Spinal cord (tissue), 10 donors: ENCODE data around the gene IGF2R. TPM values are rescaled to one million over a fixed set of nuclear protein-coding genes. Genes with fewer than 3 reads are reported as not detected.
A peak's percentile ranks its signal among the peaks of the same experiment; 100 is the strongest.
"Not testable (repeated sequence)": the region's sequence is repeated elsewhere in the genome, so short reads cannot be mapped to it uniquely, and the experiment has no call there.

ENCODE experiments used
- DNase-seq, 6 donors: peaks; one replicate each; pipeline versions ENCODE4 v3.0.0 to v3.0.0-alpha.2; 2013 to 2015; ENCODE audit warnings: low spot score in 6 of 6, low read depth in 4 of 6
- H3K27ac ChIP-seq: one replicate; pipeline ENCODE4 v1.5.1; 2013; ENCODE audit warnings: low read depth, low read length, control low read depth
- H3K27me3 ChIP-seq: one replicate; pipeline ENCODE4 v1.6.1; 2013; ENCODE audit warnings: low read length; ENCODE audit not compliant: control insufficient read depth, insufficient read depth
- H3K36me3 ChIP-seq: one replicate; pipeline ENCODE4 v1.6.1; 2013; ENCODE audit warnings: low read length; ENCODE audit not compliant: control insufficient read depth, insufficient read depth
- H3K4me1 ChIP-seq: one replicate; pipeline ENCODE4 v1.6.1; 2013; ENCODE audit warnings: low read length; ENCODE audit not compliant: control insufficient read depth, insufficient read depth
- H3K4me3 ChIP-seq: one replicate; pipeline ENCODE4 v1.5.1; 2013; ENCODE audit warnings: low read depth, low read length, control low read depth
- H3K9me3 ChIP-seq: one replicate; pipeline ENCODE4 v1.6.1; 2013; ENCODE audit warnings: low read length; ENCODE audit not compliant: control insufficient read depth, insufficient read depth
- WGBS: methylation state at CpG from one replicate; pipeline ENCODE4 v1.1.5; 2013; ENCODE audit warnings: missing lambda C conversion rate; ENCODE audit not compliant: insufficient coverage; 5-methylcytosine and 5-hydroxymethylcytosine counted together
- long read RNA-seq, 4 donors: transcript quantifications; one replicate each; lab custom pipeline, GENCODE V29; 2026
- polyA plus RNA-seq, 2 donors: library from polyadenylated mRNA; unstranded; fragments of 120-200 nt; gene quantifications; one replicate each; pipeline ENCODE4 v1.2.1, GENCODE V29; 2013; ENCODE audit not compliant: insufficient read length in 2 of 2
- total RNA-seq, 2 donors: library from RNA; depleted of rRNA in 1 of 2; stranded (reverse); fragments of 120-200 nt in 1 of 2; fragments of >200 nt in 1 of 2; gene quantifications; one replicate each; pipeline versions ENCODE4 v1.2.3 to v1.2.4, GENCODE V29; 2013 to 2014
- donor health status: healthy.

IGF2R gene, protein sequence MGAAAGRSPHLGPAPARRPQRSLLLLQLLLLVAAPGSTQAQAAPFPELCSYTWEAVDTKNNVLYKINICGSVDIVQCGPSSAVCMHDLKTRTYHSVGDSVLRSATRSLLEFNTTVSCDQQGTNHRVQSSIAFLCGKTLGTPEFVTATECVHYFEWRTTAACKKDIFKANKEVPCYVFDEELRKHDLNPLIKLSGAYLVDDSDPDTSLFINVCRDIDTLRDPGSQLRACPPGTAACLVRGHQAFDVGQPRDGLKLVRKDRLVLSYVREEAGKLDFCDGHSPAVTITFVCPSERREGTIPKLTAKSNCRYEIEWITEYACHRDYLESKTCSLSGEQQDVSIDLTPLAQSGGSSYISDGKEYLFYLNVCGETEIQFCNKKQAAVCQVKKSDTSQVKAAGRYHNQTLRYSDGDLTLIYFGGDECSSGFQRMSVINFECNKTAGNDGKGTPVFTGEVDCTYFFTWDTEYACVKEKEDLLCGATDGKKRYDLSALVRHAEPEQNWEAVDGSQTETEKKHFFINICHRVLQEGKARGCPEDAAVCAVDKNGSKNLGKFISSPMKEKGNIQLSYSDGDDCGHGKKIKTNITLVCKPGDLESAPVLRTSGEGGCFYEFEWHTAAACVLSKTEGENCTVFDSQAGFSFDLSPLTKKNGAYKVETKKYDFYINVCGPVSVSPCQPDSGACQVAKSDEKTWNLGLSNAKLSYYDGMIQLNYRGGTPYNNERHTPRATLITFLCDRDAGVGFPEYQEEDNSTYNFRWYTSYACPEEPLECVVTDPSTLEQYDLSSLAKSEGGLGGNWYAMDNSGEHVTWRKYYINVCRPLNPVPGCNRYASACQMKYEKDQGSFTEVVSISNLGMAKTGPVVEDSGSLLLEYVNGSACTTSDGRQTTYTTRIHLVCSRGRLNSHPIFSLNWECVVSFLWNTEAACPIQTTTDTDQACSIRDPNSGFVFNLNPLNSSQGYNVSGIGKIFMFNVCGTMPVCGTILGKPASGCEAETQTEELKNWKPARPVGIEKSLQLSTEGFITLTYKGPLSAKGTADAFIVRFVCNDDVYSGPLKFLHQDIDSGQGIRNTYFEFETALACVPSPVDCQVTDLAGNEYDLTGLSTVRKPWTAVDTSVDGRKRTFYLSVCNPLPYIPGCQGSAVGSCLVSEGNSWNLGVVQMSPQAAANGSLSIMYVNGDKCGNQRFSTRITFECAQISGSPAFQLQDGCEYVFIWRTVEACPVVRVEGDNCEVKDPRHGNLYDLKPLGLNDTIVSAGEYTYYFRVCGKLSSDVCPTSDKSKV (N-terminal part only)
- total RNA-seq (10 to 100 TPM; 37.1 to 53.0 TPM), polyA plus RNA-seq (10 to 100 TPM; 23.8 to 25.2 TPM)
- long read RNA-seq, donor 1, result 0 reads
- long read RNA-seq, donor 2, result 0 reads
- long read RNA-seq, donor 3, partial matches to known transcripts, result 11 of 11 reads
- long read RNA-seq, donor 3, other reads (novel, unspliced or antisense), result 0 of 11 reads
- long read RNA-seq, donor 4, partial matches to known transcripts, result 0 of 1 reads
- long read RNA-seq, donor 4, other reads (novel, unspliced or antisense), result 0 of 1 reads

GRCh38 chr6:159968295-159969203 lies at the start of gene IGF2R:
IGF2R (plus strand) TSS chr6:159969082; CDS start chr6:159969247, 165 bp downstream.
- no peaks in the 10 kb centered on the region for H3K36me3 ChIP-seq
- no peaks in the 10 kb centered on the region for H3K9me3 ChIP-seq
- peaks cover 20% of the 10 kb centered on the region for H3K4me1 ChIP-seq
- H3K27ac ChIP-seq, result peak within 1 kb of the TSS; percentile 75
- peak in 5 of 6 donors; percentile 65 to 96 (median 80) for DNase-seq
- H3K27me3 ChIP-seq, result peaks cover 8% of the 10 kb centered on the region
- peak within 1 kb of the TSS; percentile 84 for H3K4me3 ChIP-seq
- WGBS, result 2% methylated on average over 53 of the region's 68 CpGs

GRCh38 chr6:159919800-159920199 lies 49.1 kb upstream of the IGF2R start:
- Histone ChIP-seq H3K9me3 (no peaks in the 10 kb centered on the region), H3K36me3 (no peaks in the 10 kb centered on the region), H3K4me1 (no peaks in the 10 kb centered on the region), H3K4me3 (no peak overlapping the region), H3K27me3 (no peaks in the 10 kb centered on the region), H3K27ac (no peak overlapping the region)
- no CpG with 5 or more reads among the region's 6 CpGs for whole genome bisulfite sequencing
- DNase-seq, result no peak

DNA sequence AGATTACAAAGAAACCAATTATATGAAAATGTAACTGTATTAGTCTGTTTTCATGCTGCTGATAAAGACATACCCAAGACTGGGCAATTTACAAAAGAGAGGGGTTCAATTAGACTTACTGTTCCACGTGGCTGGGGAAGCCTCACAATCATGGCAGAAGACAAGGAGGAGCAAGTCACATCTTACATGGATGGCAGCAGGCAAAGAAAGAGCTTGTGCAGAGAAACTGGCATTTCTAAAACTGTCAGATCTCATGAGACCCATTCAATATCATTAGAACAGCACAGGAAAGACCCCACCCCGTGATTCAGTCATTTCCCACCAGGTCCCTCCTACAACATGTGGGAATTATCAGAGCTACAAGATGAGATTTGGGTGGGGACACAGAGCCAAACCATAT lies 44.7 kb upstream of the IGF2R start:
- not testable (repeated sequence) for H3K27ac ChIP-seq, H3K27me3 ChIP-seq, H3K4me1 ChIP-seq, DNase-seq, H3K9me3 ChIP-seq, H3K4me3 ChIP-seq, H3K36me3 ChIP-seq
- WGBS, result 29% methylated on average over 1 of the region's 2 CpGs

DNA sequence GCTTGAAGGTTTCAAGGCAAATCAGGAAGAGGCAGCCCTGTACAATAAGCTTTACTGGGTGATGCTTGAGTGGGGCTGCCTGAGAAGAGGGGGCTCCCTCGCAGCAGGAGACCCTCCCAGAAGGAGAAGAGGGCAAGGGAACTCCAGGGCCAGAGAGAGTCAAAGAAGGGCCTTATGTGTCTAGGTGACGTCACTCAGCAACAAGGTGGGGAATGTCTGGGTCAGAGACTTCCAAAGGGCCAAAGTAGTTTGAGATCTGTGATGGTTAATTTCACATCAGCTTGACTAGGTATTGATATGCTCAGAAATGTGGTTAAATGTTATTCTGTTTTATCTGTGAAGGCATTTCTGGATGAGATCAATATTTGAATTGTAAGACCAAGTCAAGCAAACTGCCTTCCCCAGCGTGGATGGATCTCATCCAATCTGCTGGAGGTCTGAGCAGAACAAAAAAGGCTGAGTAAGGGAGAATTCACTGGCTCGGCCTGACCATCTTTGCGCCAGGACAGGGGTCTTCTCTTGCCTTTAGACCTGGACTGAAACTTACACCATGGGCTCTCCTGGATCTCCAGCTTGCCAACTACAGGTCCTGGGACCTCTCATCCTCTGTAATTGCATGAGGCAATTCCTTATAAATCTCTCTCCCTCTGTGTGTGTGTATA lies 42.2 kb upstream of the IGF2R start:
- Histone ChIP-seq H3K9me3 (no peaks in the 10 kb centered on the region), H3K27ac (no peak overlapping the region), H3K27me3 (no peaks in the 10 kb centered on the region), H3K4me3 (no peak overlapping the region), H3K36me3 (no peaks in the 10 kb centered on the region), H3K4me1 (no peaks in the 10 kb centered on the region)
- no peak for DNase-seq
- 92% methylated on average over 5 of the region's 5 CpGs for WGBS

GRCh38 chr6:159929819-159930218 lies 39.1 kb upstream of the IGF2R start:
- no peaks in the 10 kb centered on the region for H3K36me3 ChIP-seq
- no peaks in the 10 kb centered on the region for H3K4me1 ChIP-seq
- H3K4me3 ChIP-seq, result no peak overlapping the region
- no peak overlapping the region for H3K27ac ChIP-seq
- peak in 2 of 6 donors; percentile 28 to 33 for DNase-seq
- H3K27me3 ChIP-seq, result no peaks in the 10 kb centered on the region
- WGBS, result 77% methylated on average over 4 of the region's 8 CpGs
- H3K9me3 ChIP-seq, result no peaks in the 10 kb centered on the region

DNA sequence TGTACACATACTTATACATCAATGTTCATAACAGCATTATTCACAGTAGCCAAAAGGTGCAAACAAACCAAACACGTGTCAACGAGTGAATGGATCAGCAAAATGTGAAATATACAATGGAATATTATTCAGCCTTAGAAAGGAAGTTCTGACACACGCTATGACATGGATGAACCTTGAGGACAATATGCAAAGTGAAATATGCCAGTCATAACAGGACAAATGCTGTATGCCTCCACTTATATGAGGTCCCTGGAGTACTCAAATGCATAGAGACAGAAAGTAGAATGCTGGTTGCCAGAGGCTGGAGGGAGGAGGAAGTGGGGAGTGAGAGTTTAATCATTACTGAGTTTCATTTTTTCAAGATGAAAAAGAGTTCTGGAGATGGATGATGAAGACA lies 37.8 kb upstream of the IGF2R start:
- Histone ChIP-seq H3K36me3 (no peaks in the 10 kb centered on the region), H3K27ac (no peak overlapping the region), H3K27me3 (no peaks in the 10 kb centered on the region), H3K4me3 (no peak overlapping the region), H3K4me1 (no peaks in the 10 kb centered on the region), H3K9me3 (no peaks in the 10 kb centered on the region)
- 92% methylated on average over 2 of the region's 3 CpGs for WGBS
- no peak for DNase-seq

- H3K9me3 ChIP-seq, result no peaks in the 10 kb centered on the region
- no peaks in the 10 kb centered on the region for H3K36me3 ChIP-seq
- no peak overlapping the region for H3K4me3 ChIP-seq
- H3K27me3 ChIP-seq, result no peaks in the 10 kb centered on the region
- no peak overlapping the region for H3K27ac ChIP-seq
- 54% methylated on average over 4 of the region's 4 CpGs for WGBS
- peak in 1 of 6 donors; percentile 36 for DNase-seq
- H3K4me1 ChIP-seq, result no peaks in the 10 kb centered on the region
Observed at GRCh38 chr6:159931846-159932245, 37.0 kb upstream of the IGF2R start.

DNA sequence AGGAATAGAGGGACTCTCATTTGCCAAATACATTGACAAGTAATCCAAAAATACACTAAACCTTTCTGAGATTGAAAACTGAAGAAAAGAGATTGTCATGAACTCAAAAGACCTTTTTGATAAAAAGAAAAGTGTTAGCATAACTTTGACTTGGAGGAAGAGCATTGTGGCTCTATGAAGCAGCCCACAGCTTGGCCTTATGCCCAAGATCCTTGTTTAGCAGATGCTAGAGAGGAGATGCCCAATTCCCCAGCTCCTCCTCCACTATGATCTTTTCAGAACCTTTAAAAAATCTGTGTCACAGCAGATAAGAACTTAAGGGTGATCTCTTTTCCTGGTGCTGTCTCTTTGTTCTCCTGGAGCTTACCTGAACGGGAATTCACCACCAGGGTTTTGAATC lies 35.8 kb upstream of the IGF2R start:
- H3K4me1 ChIP-seq, result no peaks in the 10 kb centered on the region
- 100% methylated on average over 1 of the region's 1 CpG for WGBS
- no peaks in the 10 kb centered on the region for H3K36me3 ChIP-seq
- no peak overlapping the region for H3K4me3 ChIP-seq
- no peaks in the 10 kb centered on the region for H3K9me3 ChIP-seq
- DNase-seq, result peak in 1 of 6 donors; percentile 26
- H3K27me3 ChIP-seq, result no peaks in the 10 kb centered on the region
- no peak overlapping the region for H3K27ac ChIP-seq
